NCI-H446 (cell line): ENCODE results near the gene HPSE2.

ENCODE experiments used
- DNase-seq, 2 experiments: peaks; one replicate each; lab custom pipeline; 2025; lab: John Stamatoyannopoulos, UW

HPSE2 gene

DNA sequence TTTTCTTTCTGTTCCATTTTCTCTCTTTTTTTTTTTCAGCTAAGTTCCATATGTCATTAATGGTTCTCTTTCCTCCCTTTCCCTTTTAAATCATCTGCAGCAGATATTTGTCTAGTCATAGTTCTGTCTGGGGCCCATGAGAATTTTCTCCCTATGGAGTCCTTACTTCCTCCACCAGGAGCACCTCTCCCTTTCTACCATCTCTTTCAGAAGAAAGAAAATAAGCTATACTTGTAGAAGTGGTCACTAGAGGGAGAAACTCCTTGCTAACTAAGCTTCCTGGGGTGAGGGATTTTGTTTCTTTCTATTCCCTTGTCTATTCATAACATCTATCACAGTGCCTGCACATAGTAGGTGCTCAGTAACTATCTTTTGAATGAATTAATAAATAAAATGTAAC, 558.8 kb downstream of the HPSE2 start:
- no peak for DNase-seq

DNA sequence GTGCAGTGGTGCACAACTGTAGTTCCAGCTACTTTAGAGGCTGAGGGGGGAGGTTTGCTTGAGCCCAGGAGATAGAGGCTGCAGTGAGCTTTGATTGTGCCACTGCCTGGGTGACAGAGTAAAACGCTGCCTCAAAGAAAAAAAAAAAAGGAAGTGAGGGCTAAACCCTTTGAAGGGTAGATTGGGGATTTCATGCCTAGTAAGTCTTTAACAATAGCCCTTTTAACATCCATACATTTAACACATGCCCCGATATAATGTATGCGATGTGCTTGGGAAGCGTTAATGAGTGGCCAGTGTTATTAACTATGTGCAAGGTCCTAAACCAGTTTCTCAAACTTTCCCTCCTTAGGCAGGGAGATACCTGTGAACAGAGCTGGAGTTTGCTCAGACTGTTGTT, 559.8 kb downstream of the HPSE2 start:
- no peak for DNase-seq

DNA sequence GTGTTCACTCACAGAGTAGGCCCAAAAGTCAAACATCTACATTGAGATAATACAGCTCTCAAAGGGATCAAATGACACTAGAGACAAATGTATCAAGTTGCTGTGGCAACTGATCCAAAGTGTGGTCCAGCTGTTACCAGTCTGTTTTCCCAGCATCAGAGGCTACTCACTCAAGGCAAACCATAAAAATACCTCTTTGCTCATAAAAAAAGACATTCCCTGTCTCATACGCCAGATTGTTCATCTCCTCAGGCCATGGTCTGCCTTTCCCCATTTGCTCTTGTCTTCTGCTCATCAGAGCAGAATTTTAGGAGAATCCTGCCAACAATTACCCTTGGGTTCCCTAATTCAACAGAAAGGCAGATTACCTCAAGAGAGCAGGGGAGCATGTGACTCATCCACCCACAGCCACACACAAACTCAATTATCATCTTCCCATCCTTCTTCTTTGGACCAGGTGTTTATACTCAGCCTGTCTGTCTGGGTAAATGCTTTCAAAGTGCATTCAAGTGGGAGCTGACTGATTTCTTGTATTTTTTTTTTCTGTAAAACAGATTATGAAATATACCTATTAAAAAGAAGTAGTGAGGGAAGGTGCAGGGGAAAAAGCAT, 562.4 kb downstream of the HPSE2 start:
- DNase-seq, result peak in 1 of 2 experiments; percentile 12

DNA sequence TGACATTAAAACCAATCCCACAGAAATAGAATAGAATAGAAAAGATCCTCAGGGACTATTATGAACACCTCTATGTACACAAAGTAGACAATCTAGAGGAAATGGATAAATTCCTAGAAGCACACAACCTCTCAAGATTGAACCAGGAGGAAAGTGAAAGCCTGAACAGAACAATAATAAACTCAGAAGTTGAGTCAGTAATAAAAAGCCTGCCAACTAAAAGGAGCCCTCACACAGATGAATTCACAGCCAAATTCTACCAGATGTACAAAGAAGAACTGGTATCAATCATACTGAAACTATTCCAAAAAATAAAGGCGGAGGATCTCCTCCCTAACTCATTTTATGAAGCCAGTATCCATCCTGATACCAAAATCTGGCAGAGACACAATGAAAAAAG, 568.6 kb downstream of the HPSE2 start:
- DNase-seq, result no peak

DNA sequence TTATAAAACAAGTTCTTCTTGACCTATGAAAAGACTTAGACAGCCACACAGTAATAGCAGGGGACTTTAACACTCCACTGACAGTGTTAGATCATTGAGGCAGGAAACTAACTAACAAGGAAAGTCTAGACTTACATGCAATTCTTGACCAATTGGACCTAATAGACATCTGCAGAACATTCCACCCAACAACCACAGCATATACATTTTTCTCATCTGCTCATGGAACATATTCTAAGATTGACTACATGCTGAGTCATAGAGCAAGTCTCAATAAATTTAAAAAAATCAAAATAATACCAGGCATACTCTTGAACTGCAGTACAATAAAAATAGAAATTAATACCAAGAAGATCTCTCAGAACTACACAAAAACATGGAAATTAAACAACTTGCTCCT, 569.4 kb downstream of the HPSE2 start:
- DNase-seq, result no peak

DNA sequence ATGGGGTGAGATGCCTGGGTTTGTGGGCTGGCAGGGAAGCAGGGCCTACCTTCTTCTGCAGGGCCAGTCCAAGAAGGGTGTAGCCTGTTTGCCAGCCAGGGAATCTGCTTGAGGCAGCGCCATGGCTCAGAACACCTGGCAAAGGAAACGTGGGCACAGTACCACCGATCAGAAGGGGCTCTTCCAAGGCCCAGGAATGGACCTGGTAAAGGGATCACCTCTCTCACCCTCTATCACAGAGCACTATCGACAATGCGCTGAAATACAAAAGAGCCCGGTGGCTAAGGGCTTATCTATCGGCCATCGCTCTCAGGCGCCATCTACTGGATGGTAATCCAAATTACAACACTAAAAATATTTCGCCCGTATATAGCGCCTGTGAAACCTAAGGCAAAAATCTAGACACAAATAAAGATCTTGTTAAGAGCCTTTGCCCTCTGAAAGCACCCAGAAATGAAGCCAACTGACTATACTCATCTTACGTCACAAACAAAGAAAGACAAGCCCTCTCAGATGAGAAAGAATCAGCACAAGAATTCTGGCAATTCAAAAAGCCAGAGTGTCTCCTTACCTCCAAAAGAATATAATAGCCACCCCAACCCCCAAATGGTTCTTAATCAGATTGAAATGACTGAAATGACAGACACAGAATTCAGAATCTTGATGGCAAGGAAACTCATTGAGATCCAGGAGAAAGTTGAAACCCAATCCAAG, 571.2 kb downstream of the HPSE2 start:
- DNase-seq, result no peak

DNA sequence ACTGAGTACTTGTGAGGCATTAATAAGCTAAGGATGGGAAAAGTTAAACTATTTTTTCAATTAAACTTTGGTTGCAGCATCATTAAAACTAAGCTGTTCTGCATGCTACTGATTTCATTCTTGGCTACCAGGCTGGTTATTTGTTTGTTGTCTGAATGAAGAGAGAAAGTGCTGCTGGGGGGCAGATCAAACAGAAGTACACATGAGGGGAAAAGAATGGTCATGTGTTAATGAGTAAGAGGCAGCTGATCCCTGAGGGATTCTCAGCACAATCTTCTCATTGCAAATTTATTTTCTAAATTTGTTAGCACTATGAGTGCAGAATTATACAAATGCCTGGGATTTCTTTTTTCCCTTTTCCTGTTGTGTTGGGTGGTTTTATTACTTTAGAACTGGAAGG, 575.7 kb downstream of the HPSE2 start:
- no peak for DNase-seq

DNA sequence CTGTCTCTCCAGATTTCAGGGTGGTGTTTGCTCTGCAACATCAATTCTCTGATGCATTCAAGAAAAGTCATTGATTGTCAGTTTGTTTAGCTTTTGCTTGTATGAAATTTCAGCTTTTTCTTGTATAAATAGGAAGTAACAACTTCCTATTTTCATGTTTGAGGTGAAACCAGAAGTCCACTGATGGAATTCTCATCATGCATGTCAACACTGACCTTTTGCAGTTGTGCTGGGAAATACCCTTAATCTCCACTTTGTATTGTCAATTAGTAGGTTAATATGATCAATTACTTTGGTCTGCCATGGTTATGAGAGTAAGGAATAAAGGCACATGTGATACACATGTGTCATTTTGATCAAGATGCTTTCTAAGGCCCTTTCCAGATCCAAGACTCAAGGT, 580.2 kb downstream of the HPSE2 start:
- no peak for DNase-seq

DNA sequence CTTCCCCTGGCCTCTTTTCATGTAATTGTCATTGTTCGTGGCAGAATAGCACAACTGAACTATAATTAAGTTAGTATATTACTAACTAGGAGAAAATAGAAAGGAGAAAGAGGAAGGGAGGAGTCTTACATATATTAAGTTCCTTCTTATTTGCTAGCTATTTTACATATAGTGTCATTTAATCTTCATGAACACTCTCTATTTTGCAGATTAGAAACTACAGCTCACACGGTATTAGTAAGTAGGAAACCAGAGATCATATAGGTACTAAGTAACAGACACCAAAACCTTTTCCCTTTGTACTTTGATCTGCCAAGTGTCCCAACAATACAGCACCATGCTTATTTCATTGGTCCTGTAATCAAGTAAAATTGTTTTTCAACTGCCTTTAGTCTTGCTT, 586.5 kb downstream of the HPSE2 start:
- DNase-seq, result no peak

DNA sequence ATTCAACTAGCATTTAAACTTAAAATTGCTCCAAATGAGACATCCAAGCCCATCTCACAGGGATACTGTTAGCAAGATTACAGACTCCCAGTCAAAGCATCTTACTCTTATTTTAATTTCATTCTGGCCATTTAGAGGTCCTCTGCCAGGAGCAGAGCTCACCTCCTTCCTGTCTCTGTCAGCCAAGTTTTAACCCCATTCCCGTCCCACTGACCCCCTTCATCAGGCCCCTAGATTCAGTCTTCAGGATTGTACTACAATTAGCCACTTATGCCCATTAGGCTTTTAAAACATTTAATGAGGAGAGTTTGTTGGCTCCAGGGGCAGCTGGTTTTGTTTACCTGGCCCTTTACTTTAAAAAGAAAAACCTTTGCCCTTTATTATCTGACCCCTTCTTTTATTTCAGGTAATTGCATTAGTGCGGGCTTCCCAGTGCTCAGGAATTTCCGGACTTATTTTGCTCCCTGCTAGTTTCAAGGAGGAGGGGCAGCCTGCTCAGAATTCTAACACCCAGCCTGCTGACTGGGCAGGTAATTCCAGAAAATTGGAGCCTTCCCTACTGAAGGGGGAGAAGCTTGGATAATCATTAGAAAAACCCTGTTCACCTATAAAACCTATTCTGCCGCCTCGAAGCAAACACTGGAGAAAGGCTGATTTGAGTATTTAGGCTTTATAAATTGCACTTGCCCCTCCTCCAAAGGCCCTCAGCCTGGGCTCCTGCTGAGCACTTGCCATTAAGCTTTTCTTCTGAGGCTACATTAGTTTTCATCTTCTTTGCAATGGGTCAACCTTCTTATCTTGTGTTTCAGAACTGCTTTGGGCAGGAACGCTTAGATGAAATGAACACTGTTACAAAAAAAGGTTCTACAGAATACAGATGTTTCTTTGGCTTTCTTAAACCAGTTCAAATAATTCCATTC, 588.4 kb downstream of the HPSE2 start:
- DNase-seq, result no peak

DNA sequence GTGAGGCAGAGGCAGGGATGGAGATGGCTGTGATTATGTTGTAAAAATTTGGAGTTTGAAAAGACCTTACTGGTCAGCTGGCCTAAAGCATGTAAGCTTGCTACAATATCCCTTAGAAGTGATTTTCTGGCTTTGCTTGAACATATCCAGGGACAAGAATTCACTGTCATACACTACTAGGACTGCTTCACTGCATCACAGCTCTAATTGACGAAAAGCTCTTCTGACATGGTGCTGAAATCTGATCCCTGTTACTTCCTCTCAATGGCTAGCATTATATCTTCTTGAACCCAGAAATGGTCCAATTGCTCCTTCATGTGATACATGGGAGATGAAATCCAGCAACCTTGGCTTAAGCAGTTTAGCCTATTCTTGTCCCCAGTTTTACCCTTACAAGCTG, 591.2 kb downstream of the HPSE2 start:
- no peak for DNase-seq

DNA sequence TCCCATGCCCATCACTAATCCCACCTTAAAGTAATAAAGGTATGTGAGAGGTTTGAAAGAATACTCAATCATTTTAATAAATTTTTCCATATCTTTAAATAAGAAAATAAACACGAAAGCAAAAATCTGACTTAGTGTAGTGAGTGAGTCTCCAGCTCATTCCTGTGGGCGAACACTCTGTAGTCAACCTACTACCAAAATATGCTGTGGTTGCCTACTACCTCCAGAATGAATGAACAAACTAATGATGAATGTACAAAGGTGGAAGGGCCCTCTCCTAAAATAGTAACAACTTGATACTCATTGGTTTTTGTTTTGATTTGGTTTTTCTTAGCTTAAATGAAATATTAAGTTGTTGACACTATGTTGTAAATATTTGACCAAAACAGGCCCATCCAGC, 593.4 kb downstream of the HPSE2 start:
- DNase-seq, result no peak

DNA sequence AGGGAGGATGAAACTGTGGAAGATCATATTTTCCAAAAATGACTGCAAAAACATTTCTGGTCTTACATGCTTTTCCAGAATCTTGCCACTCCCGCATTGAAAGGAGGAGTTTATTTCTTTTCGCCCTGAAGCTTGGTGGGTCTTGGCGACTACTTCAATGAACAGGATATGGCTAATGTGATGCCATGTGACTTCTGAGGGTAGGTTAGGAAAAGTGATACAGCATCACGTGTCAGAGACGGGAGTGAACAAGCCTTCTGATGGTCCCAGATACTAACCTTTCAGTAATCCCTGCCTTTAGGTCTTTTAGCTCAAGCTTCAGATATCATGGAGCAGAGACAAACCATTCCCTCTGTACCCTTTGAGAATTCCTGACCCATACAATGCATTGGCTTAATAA, 596.7 kb downstream of the HPSE2 start:
- DNase-seq, result no peak

DNA sequence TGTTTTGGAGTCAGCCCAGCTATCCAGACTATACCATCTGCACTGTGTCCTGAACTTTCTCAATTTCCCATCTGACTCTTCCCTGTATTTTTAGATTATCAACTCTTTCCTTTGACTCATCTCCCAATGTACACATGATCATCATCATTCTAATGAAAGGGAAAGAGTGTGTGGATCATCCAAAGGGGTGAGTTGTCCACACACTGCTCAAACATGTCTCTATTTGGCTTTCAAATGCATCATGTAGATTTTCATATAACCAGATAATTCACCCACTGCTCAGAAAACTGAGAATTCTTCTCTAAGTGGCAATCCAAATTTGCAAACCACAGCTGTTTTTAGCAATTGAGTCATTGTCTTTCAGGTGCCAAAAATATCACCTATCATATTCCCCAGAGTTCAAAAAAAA, 598.7 kb downstream of the HPSE2 start:
- DNase-seq, result no peak

DNA sequence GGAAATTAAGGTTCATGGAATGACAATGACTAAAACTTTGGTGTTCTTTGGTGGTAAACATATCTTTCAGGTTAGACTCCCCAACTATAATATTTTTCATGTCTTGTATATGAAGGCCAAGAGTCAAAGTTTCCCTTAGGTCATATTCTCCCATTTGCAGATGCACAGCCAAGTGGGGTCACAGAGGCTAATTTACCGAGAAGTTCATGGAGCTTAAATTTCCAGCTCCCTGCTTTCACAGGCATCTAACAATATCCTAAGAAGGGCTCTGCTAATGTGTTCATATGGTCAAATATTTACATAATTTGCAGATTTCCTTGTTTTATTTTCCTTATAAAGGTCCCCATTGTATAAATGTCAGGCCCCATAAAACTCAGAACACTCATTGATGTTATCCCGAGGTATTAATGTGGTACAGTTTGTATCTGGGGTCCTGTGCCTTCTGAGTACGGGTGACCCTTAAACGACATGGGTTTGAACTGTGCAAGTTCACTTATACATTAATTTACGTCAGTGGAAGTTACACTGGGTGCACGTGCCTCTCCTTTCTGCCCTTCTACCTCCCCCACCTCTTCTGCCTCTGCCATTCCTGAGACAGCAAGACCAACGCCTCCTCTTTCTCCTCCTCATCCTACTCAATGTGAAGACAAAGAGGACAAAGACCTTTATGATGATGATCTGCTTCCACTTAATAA, 603.0 kb downstream of the HPSE2 start:
- DNase-seq, result no peak

DNA sequence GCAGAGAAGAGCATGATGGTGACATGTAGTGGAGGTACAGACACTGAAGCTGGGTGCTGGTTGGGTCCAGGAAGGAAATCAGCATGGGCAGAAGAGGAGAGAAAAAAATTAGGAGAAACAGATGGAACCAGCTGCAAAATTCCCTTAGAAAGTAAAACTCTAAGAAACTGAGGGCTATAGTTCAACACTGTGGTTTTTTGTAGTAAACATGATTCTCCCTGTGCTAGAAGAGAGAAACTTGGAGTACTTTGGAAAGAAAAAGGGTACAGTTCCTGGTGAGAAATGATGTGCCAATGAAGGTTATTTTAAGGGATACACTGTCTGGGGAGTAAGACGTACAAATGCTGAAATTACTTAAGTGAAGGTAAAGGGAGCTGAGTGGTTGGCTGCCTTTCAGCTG, 607.4 kb downstream of the HPSE2 start:
- DNase-seq, result no peak

DNA sequence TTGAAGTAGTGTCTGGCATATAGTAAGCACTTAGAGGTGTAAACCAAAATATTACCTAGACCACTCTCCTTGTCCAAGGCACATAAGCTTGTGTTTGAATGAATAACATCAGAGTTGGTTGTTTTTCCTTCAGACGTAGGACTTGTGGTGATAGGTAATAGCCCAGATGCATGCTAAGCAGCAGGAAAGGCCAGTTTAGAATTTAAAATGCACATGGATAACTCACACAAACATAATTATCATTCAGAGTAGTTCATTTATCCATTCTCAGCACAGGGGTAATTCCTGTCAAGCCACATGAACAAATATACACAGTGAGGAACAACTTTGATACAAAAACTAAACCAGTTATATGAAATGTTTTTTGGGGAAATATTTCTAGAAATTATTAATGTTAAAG, 607.9 kb downstream of the HPSE2 start:
- no peak for DNase-seq

DNA sequence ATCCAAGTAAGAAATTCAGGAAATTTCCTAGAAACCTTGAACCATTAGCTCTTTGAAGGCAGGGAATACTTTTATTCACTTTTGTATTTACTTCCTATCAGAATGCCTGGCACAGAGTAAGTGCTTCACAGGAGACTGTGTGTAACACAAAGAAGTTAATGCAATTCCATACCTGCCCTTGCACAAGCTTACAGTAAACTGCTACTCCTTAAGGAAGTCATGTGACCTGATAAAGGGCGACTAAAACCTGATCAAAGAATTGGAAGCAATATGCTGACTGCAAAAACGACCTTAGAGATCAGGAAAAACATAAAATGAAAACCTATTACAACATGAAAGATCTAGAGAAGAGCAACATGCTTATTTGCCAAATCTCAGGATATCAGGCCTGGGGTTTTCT, 610.7 kb downstream of the HPSE2 start:
- no peak for DNase-seq

DNA sequence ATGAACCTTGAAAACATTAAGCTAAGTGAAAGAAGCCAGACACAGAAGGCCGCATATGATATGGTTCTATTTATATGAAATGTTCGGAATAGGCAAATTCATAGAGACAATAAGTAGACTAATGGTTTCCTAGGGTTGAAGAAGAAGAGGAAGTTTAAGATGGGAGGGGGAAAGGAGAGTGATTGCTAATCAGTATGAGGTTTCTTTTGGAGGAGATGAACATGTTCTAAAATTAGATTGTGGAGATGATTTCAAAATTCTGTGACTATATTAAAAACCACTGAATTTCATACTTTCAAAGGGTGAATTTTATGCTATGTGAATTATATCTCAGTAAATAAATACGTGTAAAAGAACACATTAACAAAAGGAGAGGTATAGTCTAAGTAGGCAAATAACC, 612.5 kb downstream of the HPSE2 start:
- no peak for DNase-seq

DNA sequence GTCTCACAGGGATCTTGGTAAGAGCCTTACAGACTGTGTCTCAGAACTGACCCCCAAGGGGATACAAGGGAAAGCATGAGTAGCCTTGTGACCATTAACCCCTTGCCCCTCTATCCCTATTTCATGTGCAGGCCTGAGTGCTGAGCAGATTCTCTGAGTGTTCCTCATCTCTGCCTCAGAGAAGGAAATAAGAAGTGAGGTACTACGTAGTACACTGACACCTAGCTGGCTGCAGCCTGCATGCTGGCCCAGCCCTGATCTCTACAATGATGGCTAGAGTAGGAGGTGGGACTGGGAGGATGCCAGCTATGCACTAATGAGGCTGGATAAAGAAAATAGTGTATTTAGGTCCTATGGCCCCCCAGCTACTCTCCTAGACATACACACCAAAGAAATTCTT, 614.0 kb downstream of the HPSE2 start:
- no peak for DNase-seq

DNA sequence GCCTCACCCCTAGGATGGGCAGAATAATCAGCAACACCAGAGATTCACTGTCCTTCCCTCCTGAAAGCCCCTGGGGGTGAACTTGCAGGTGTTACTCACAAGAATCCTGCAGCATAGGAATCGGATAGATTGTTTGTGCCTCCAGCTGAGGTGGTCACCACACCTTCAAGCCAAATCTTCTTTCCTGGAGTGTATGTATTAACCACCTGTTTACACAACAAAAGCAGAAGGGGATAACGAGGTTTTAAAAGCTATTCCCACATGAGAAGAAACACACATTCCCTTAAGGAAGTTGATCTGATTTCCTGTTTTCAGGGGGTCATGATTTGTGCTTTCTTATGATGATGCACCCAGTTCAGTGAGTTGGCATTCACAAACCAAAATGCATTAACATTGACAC, 615.1 kb downstream of the HPSE2 start:
- DNase-seq, result no peak

DNA sequence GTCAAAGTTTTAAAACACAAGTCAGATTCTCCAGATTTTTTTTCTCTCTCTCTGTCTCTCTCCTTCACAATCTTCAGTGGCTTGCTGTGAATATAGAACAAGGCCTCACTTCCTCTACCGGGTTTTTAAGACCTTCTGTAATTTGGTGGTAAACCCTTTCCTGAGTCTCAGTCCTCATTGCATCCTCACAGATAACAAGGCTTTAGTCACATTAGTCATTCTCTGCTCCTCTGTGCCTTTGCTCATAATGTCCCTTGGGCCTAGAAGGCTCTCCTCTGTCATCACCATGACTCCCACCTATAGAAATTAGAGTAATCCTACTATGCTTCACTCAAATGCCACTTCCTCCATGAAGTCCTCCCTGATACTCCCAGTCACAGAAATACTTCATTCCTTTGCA, 616.2 kb downstream of the HPSE2 start:
- no peak for DNase-seq
